Heart left ventricle (tissue), 16 donors: ENCODE results near the gene MPI. TPM values are rescaled to one million over a fixed set of nuclear protein-coding genes. Genes with fewer than 3 reads are reported as not detected.
A peak's percentile ranks its signal among the peaks of the same experiment; 100 is the strongest.

Source experiments
- ATAC-seq, 4 donors: fragments of 200-7000 bp; cut with Tn5 transposase; one replicate each; pipeline ENCODE4 v1.9.1; 2020 to 2022; ENCODE audit warnings: moderate library complexity in 4 of 4, mild to moderate bottlenecking in 3 of 4, moderate number of reproducible peaks in 1 of 4
- DNase-seq, 5 donors: peaks; one replicate each; pipeline ENCODE4 v3.0.0-alpha.2; 2020
- H3K27ac ChIP-seq, 12 donors: fragments of 200-600 bp; sonication (generic) in 4 of 12; one replicate each; pipeline versions ENCODE4 v1.5.0 to v1.8.0; 2016 to 2022; ENCODE audit warnings: mild to moderate bottlenecking in 2 of 12
- H3K27me3 ChIP-seq, 9 donors: fragments of 200-600 bp; sonication (generic) in 2 of 9; one replicate each; pipeline versions ENCODE4 v1.5.1 to v1.8.0; 2016 to 2022; ENCODE audit warnings: mild to moderate bottlenecking in 3 of 9
- H3K36me3 ChIP-seq, 9 donors: fragments of 200-600 bp; sonication (generic) in 2 of 9; one replicate each; pipeline versions ENCODE4 v1.5.0 to v1.8.0; 2018 to 2022; ENCODE audit warnings: mild to moderate bottlenecking in 2 of 9
- H3K4me1 ChIP-seq, 12 donors: fragments of 200-600 bp; sonication (generic) in 4 of 12; one replicate each; pipeline versions ENCODE4 v1.5.0 to v1.8.0; 2016 to 2022; ENCODE audit warnings: mild to moderate bottlenecking in 3 of 12
- H3K4me3 ChIP-seq, 12 donors: fragments of 200-600 bp; sonication (generic) in 4 of 12; one replicate each; pipeline versions ENCODE4 v1.5.0 to v1.8.0; 2017 to 2022; ENCODE audit warnings: mild to moderate bottlenecking in 9 of 12, moderate library complexity in 4 of 12
- H3K9me3 ChIP-seq, 12 donors: fragments of 200-600 bp; sonication (generic) in 4 of 12; one replicate each; pipeline versions ENCODE4 v1.5.0 to v1.8.0; 2016 to 2022; ENCODE audit warnings: mild to moderate bottlenecking in 1 of 12
- CTCF ChIP-seq, 12 donors: fragments of 200-600 bp; sonication (generic) in 4 of 12; IDR thresholded peaks; one replicate each; pipeline versions ENCODE4 v1.5.0 to v1.8.0; 2018 to 2022; ENCODE audit warnings: antibody characterized with exemption in 12 of 12, mild to moderate bottlenecking in 5 of 12
- POLR2A ChIP-seq, 2 donors: fragments of 450-650 bp; IDR thresholded peaks; one replicate each; pipeline ENCODE4 v1.6.1; 2017; ENCODE audit warnings: antibody characterized with exemption in 2 of 2, mild to moderate bottlenecking in 2 of 2, moderate library complexity in 2 of 2
- whole genome bisulfite sequencing, 4 donors: extraction: QIAGEN DNeasy Blood & Tissue Kit in 2 of 4; methylation state at CpG; one replicate each; pipeline versions ENCODE4 v1.1.5 to v1.1.7; 2013 to 2018; 5-methylcytosine and 5-hydroxymethylcytosine counted together
- intact Hi-C, 10 donors: fragments of 100-400 bp; cut with DNase I; formaldehyde crosslinking; loops; one replicate each; pipeline versions ENCODE4 v1.11.1 to v1.14.2; 2022
- polyA plus RNA-seq, 2 donors: library from polyadenylated mRNA; stranded (reverse); fragments of 200-250 nt; gene quantifications; one replicate each; pipeline ENCODE4 v1.2.3, GENCODE V29; 2013
- total RNA-seq, 9 donors: library from RNA; depleted of rRNA in 2 of 9; stranded (reverse); fragments of >200 nt in 2 of 9; fragmentation: NEBNext Ultra II Directional in 3 of 9; extraction: Animal tissue kit (Norgen Biotek cat#: 25700) in 3 of 9; gene quantifications; one replicate each; pipeline versions ENCODE4 v1.1.0 to v1.2.4, GENCODE V29; 2016 to 2023
- donor health status: ischemic (EF 13 %, LVEDD 7.1; RV severe dilation, severe dysfunction).
- donor health status: healthy with polysubstance abuse.
- donor health status: DM: no; HTN: yes; CAD: no.
- donor health status: DM: no; HTN: no; CAD: no.
- donor health status: ischemic (EF 25% LVEDD 6.9; RV normal size, moderate dysfunction).
- donor health status: ischemic (EF 25% LVEDD 5.7; RV mildly dilated, moderate dysfunction).
- donor health status: healthy.
- donor health status: DM: yes; HTN: yes; CAD: no.
- donor health status: ischemic (EF 35%, LVEDD 5.7; RV mildly dilated, moderate dysfunction).
- donor health status: nonischemic (EF 11% LVEDD 7.7; RV severe dilation, severe dysfunction).
- donor health status: DM: yes; HTN: yes; CAD: no.
- donor health status: PGD.
- donor health status: ischemic (EF 29% LVEDD 5.4; RV normal size, mild dysfunction).
- donor health status: nonischemic (EF 23%, LVEDD 6.1; RV moderate dilation, normal function).

The MPI gene
- total and polyA plus RNA-seq, 11 donors = 22.4 to 85.7 (median 59.0) TPM

DNA sequence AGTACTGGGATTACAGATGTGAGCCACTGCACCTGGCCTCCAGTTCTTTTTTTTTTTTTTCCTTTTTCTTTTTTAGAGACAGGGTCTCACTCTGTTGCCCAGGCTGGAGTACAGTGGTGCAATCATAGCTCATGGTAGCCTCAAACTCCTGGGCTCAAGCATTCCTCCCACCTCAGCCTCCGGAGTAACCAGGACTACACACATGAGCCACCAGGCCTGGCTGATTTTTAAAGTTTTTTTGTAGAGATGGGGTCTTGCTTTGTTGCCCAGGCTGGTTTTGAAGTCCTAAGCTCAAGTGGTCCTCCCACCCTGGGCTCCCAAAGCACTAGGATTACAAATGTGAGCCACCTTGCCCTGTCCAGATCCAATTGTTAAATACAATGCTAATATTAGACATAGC lies 33.3 kb upstream of the MPI start:
- 98 to 100% (median 100%) methylated on average over 1 of the region's 1 CpG for WGBS, 4 donors
- intact Hi-C loops = loop anchor here in 1 of 10 donors (5.0 kb wide), 1 partner anchor 46 kb away; no protein-coding TSS in a partner anchor
- H3K36me3 ChIP-seq = peaks cover 0 to 43% (median 27%) of the 10 kb centered on the region in 9 donors
- H3K27ac ChIP-seq = no peak overlapping the region
- H3K4me3 ChIP-seq = no peak overlapping the region
- no peaks in the 10 kb centered on the region for H3K9me3 ChIP-seq
- H3K27me3 ChIP-seq = no peaks in the 10 kb centered on the region
- no peak for ATAC-seq
- TF ChIP-seq CTCF (IDR thresholded peaks at IDR 0.05) (no peak), POLR2A (IDR thresholded peaks at IDR 0.05) (no peak)
- DNase-seq = no peak
- H3K4me1 ChIP-seq = peaks cover 0 to 46% (median 30%) of the 10 kb centered on the region in 12 donors

GRCh38 chr15:74857082-74857655 lies 32.7 kb upstream of the MPI start:
- peaks cover 0 to 46% (median 30%) of the 10 kb centered on the region in 12 donors for H3K4me1 ChIP-seq
- TF ChIP-seq CTCF (IDR thresholded peaks at IDR 0.05) (no peak), POLR2A (IDR thresholded peaks at IDR 0.05) (no peak)
- peak overlapping the region in 1 of 12 donors; percentile 17 for H3K27ac ChIP-seq
- no peak overlapping the region for H3K4me3 ChIP-seq
- peaks cover 0 to 37% (median 21%) of the 10 kb centered on the region in 9 donors for H3K36me3 ChIP-seq
- ATAC-seq (peak in 2 of 4 donors; percentile 61 to 65), DNase-seq (no peak)
- no peaks in the 10 kb centered on the region for H3K9me3 ChIP-seq
- no peaks in the 10 kb centered on the region for H3K27me3 ChIP-seq
- WGBS, 4 donors = 40 to 52% (median 48%) methylated on average over 5 of the region's 5 CpGs
- intact Hi-C loops = loop anchor here in 1 of 10 donors (5.0 kb wide), 1 partner anchor 45 kb away; no protein-coding TSS in a partner anchor

DNA sequence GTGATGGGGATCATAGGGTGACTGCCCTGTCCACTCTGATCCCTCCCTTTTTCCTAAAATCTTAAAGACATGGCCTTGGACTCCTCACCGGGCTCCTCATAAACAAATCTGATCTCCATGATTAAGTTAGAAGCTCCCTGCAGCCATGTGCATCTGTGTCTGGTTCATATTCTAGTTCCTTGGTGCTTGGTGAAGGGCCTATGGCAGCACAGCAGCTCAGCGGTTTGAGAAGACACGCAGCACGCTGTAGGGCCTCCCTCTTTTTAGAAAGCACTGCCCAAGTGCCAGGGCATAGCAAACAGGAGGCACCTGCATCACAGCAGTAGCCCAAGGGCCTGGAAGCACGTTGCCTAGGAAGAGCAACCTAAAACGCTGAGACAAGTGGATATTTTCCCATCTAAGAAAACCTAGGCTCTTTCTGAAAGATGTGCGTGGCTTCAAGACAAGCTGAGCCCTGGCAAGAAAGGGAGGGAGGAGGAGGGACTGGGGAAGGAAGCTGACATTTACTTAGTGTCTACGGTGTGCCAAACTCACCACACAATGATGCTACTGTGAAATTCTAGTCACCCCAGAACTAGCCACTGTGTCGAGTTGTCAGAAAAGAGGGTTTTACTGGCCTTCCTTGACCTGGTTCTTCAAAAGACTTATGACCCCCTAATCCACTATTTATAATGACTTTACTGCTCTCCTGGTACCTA lies 32.0 kb upstream of the MPI start:
- TF ChIP-seq POLR2A (IDR thresholded peaks at IDR 0.05) (no peak), CTCF (IDR thresholded peaks at IDR 0.05) (no peak)
- WGBS, 4 donors = 74 to 81% (median 77%) methylated on average over 9 of the region's 9 CpGs
- peaks cover 0 to 30% (median 14%) of the 10 kb centered on the region in 9 donors for H3K36me3 ChIP-seq
- peaks cover 0 to 46% (median 30%) of the 10 kb centered on the region in 12 donors for H3K4me1 ChIP-seq
- peak overlapping the region in 1 of 12 donors; percentile 59 for H3K27ac ChIP-seq
- no peaks in the 10 kb centered on the region for H3K9me3 ChIP-seq
- H3K4me3 ChIP-seq = no peak overlapping the region
- ATAC-seq = no peak
- no peaks in the 10 kb centered on the region for H3K27me3 ChIP-seq
- DNase-seq = no peak
- intact Hi-C loops = loop anchor here in 1 of 10 donors (5.0 kb wide), 1 partner anchor 44 kb away; no protein-coding TSS in a partner anchor

- no peak for ATAC-seq
- intact Hi-C loops = loop anchor here in 1 of 10 donors (5.0 kb wide), 1 partner anchor 44 kb away; no protein-coding TSS in a partner anchor
- H3K27me3 ChIP-seq = no peaks in the 10 kb centered on the region
- 80 to 83% (median 81%) methylated on average over 4 of the region's 4 CpGs for WGBS, 4 donors
- peaks cover 0 to 25% (median 9%) of the 10 kb centered on the region in 9 donors for H3K36me3 ChIP-seq
- no peak for DNase-seq
- TF ChIP-seq POLR2A (IDR thresholded peaks at IDR 0.05) (no peak), CTCF (IDR thresholded peaks at IDR 0.05) (no peak)
- no peak overlapping the region for H3K4me3 ChIP-seq
- peak overlapping the region in 1 of 12 donors; percentile 59 for H3K27ac ChIP-seq
- H3K9me3 ChIP-seq = no peaks in the 10 kb centered on the region
- peaks cover 0 to 50% (median 30%) of the 10 kb centered on the region in 12 donors for H3K4me1 ChIP-seq
These were observed 31.5 kb upstream of the MPI start for GRCh38 chr15:74858369-74858740.
